Heart right ventricle (tissue), 16 donors: Measurements from ENCODE around the gene FAM216B. TPM values are rescaled to one million over a fixed set of nuclear protein-coding genes. Genes with fewer than 3 reads are reported as not detected.

ENCODE experiments used
- ATAC-seq, 8 donors: fragments of 200-7000 bp; cut with Tn5 transposase; one replicate each; pipeline ENCODE4 v1.9.1; 2020; ENCODE audit warnings: mild to moderate bottlenecking in 8 of 8, moderate library complexity in 8 of 8, moderate number of reproducible peaks in 1 of 8
- DNase-seq, 2 donors: peaks; one replicate each; pipeline ENCODE4 v3.0.0-alpha.2; 2020
- H3K27ac ChIP-seq, 10 donors: fragments of 200-600 bp; sonication (generic) in 2 of 10; one replicate each; pipeline versions ENCODE4 v1.5.0 to v1.8.0; 2020 to 2022; ENCODE audit warnings: mild to moderate bottlenecking in 3 of 10
- H3K27me3 ChIP-seq, 7 donors: fragments of 200-600 bp; one replicate each; pipeline ENCODE4 v1.8.0; 2021 to 2022; ENCODE audit warnings: mild to moderate bottlenecking in 2 of 7
- H3K36me3 ChIP-seq, 9 donors: fragments of 200-600 bp; sonication (generic) in 1 of 9; one replicate each; pipeline versions ENCODE4 v1.5.0 to v1.8.0; 2020 to 2022; ENCODE audit warnings: mild to moderate bottlenecking in 2 of 9
- H3K4me1 ChIP-seq, 9 donors: fragments of 200-600 bp; sonication (generic) in 1 of 9; one replicate each; pipeline versions ENCODE4 v1.5.0 to v1.8.0; 2020 to 2022; ENCODE audit warnings: mild to moderate bottlenecking in 4 of 9
- H3K4me3 ChIP-seq, 10 donors: fragments of 200-600 bp; sonication (generic) in 2 of 10; one replicate each; pipeline versions ENCODE4 v1.5.0 to v1.8.0; 2020 to 2022; ENCODE audit warnings: mild to moderate bottlenecking in 7 of 10, moderate library complexity in 2 of 10
- H3K9me3 ChIP-seq, 11 donors: fragments of 200-600 bp in 10 of 11; sonication (generic) in 2 of 11; one replicate each; pipeline versions ENCODE4 v1.5.0 to v1.8.0; 2013 to 2022; ENCODE audit warnings: mild to moderate bottlenecking in 2 of 11, control low read depth in 1 of 11, moderate library complexity in 1 of 11
- WGBS, 2 donors: extraction: QIAGEN DNeasy Blood & Tissue Kit; methylation state at CpG; one replicate each; pipeline ENCODE4 v1.1.7; 2013; ENCODE audit warnings: inconsistent platforms in 1 of 2; 5-methylcytosine and 5-hydroxymethylcytosine counted together
- intact Hi-C, 10 donors: fragments of 100-400 bp; cut with DNase I; formaldehyde crosslinking; loops; one replicate each; pipeline versions ENCODE4 v1.11.1 to v1.14.2; 2022
- polyA plus RNA-seq, 2 donors: library from polyadenylated mRNA; stranded (reverse); fragments of 200-250 nt; gene quantifications; one replicate each; pipeline ENCODE4 v1.2.3, GENCODE V29; 2013
- total RNA-seq, 10 donors: library from RNA; stranded (reverse); fragmentation: NEBNext Ultra II Directional in 3 of 10; extraction: Animal tissue kit (Norgen Biotek cat#: 25700) in 3 of 10; gene quantifications; one replicate each; pipeline versions ENCODE4 v1.2.1 to v1.2.4, GENCODE V29; 2021 to 2023
- TF ChIP-seq, protein P1 (sequence below), 9 donors: fragments of 200-600 bp; sonication (generic) in 2 of 9; IDR thresholded peaks; one replicate each; pipeline versions ENCODE4 v1.5.0 to v1.8.0; 2021 to 2022; ENCODE audit warnings: antibody characterized with exemption in 9 of 9, mild to moderate bottlenecking in 5 of 9, moderate library complexity in 1 of 9
- donor health status: Arrhythmogenic right ventricular cardiomyopathy.
- donor health status: ischemic (EF 13 %, LVEDD 7.1; RV severe dilation, severe dysfunction).
- donor health status: healthy with polysubstance abuse.
- donor health status: DM: no; HTN: yes; CAD: no.
- donor health status: DM: no; HTN: no; CAD: no.
- donor health status: ischemic (EF 25% LVEDD 6.9; RV normal size, moderate dysfunction).
- donor health status: ischemic (EF 25% LVEDD 5.7; RV mildly dilated, moderate dysfunction).
- donor health status: healthy.
- donor health status: DM: yes; HTN: yes; CAD: no.
- donor health status: Ischemic cardiomyopathy.
- donor health status: ischemic (EF 35%, LVEDD 5.7; RV mildly dilated, moderate dysfunction).
- donor health status: nonischemic (EF 11% LVEDD 7.7; RV severe dilation, severe dysfunction).
- donor health status: DM: yes; HTN: yes; CAD: no.
- donor health status: PGD.
- donor health status: ischemic (EF 29% LVEDD 5.4; RV normal size, mild dysfunction).
- donor health status: nonischemic (EF 23%, LVEDD 6.1; RV moderate dilation, normal function).

Gene FAM216B
- total and polyA plus RNA-seq, 12 donors, result 0.12 to 4.0 (median 0.57) TPM

DNA sequence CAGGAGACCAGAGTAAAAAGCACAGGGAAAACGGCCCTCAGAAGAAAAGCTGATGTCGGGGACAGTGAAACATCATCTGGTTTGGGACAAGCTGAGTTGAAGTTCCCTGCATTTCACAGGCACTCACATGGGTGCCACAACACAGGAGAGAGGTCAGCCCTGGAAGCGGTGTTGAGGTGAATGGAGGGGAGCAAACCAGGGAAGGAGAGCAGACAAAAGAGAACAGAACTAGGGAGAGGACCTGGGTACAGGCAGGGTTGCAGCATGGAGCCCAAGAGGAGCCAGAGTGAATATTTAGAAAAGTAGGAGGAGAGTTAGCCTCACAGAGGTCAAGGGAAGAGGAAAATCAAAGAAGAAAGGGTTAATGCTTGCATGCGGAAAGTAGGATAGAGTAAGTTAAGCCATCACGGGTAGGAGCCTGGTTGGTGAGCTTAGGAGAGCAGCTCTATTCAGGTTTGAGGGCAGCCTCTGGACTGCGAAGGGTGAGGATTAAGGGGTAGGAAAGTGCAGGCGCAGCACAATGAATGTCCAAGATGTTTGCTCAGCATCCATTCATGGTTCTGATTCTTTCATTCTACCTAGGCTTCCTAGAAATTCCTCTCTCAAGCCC is 15.5 kb downstream of the FAM216B start:
- no peak overlapping the region for H3K27ac ChIP-seq
- no peak overlapping the region for H3K4me3 ChIP-seq
- intact Hi-C loops, result no loop called here
- no peaks in the 10 kb centered on the region for H3K27me3 ChIP-seq
- H3K9me3 ChIP-seq, result no peaks in the 10 kb centered on the region
- no peaks in the 10 kb centered on the region for H3K4me1 ChIP-seq
- no peaks in the 10 kb centered on the region for H3K36me3 ChIP-seq
- WGBS, 2 donors, result 76 to 82% methylated on average over 7 of the region's 7 CpGs
- no peak for ATAC-seq
- DNase-seq, result no peak
- TF ChIP-seq, protein P1, sequence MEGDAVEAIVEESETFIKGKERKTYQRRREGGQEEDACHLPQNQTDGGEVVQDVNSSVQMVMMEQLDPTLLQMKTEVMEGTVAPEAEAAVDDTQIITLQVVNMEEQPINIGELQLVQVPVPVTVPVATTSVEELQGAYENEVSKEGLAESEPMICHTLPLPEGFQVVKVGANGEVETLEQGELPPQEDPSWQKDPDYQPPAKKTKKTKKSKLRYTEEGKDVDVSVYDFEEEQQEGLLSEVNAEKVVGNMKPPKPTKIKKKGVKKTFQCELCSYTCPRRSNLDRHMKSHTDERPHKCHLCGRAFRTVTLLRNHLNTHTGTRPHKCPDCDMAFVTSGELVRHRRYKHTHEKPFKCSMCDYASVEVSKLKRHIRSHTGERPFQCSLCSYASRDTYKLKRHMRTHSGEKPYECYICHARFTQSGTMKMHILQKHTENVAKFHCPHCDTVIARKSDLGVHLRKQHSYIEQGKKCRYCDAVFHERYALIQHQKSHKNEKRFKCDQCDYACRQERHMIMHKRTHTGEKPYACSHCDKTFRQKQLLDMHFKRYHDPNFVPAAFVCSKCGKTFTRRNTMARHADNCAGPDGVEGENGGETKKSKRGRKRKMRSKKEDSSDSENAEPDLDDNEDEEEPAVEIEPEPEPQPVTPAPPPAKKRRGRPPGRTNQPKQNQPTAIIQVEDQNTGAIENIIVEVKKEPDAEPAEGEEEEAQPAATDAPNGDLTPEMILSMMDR (IDR thresholded peaks at IDR 0.05), result no peak

DNA sequence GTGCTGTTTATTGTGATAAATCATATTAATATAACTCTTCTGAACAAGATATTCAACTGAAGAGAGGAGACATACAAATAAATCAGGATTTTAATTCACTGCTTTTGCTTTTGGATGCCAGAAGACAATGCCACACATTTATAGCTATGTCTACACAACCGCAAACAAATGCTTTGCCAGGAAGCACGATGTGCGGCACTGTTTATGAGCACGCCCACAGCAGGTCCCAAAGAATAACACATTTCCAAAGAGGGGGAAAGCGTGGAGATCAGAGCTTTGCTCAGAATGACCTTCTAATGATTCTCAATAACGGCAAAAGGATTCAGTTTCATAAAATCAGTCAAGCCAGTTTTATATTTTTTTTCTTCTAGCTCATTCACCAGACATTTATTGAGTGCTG is 16.7 kb downstream of the FAM216B start:
- Histone ChIP-seq H3K27ac (no peak overlapping the region), H3K36me3 (no peaks in the 10 kb centered on the region), H3K4me3 (no peak overlapping the region), H3K4me1 (no peaks in the 10 kb centered on the region), H3K9me3 (no peaks in the 10 kb centered on the region), H3K27me3 (no peaks in the 10 kb centered on the region)
- WGBS, 2 donors, result 68 to 77% methylated on average over 6 of the region's 6 CpGs
- ATAC-seq (no peak), DNase-seq (no peak)
- intact Hi-C loops, result no loop called here
- TF ChIP-seq, protein P1 (IDR thresholded peaks at IDR 0.05), result no peak

DNA sequence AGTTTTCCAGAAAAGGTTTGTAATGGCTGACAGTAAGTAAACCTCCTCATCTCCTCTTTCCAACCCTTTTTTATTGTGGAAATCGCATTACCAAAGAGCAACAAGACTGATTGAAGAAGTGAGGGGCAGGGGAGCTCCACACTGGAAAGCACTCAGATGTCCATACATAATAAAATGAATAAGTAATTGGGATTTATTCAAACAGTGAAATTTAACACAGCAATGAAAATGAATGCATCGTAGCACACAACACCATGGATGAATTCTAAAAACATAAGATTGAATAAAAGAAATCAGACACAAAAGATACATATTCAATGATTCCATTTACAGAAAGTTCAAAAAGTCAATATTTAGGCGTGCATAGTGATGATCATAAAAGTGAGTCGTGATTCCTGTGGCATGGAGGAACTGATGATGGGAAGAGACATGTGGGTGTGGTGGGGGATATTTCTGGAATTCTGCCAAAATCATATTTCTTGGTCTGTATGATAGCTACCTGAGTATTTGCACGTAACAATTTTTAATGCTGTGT is 18.8 kb downstream of the FAM216B start:
- Histone ChIP-seq H3K9me3 (no peaks in the 10 kb centered on the region), H3K36me3 (no peaks in the 10 kb centered on the region), H3K4me3 (no peak overlapping the region), H3K27ac (no peak overlapping the region), H3K4me1 (no peaks in the 10 kb centered on the region), H3K27me3 (no peaks in the 10 kb centered on the region)
- 61 to 72% methylated on average over 5 of the region's 5 CpGs for WGBS, 2 donors
- ATAC-seq (no peak), DNase-seq (no peak)
- TF ChIP-seq, protein P1 (IDR thresholded peaks at IDR 0.05), result no peak
- intact Hi-C loops, result loop anchor here in 1 of 10 donors (10.0 kb wide), 1 partner anchor 115 kb away; no protein-coding TSS in a partner anchor

DNA sequence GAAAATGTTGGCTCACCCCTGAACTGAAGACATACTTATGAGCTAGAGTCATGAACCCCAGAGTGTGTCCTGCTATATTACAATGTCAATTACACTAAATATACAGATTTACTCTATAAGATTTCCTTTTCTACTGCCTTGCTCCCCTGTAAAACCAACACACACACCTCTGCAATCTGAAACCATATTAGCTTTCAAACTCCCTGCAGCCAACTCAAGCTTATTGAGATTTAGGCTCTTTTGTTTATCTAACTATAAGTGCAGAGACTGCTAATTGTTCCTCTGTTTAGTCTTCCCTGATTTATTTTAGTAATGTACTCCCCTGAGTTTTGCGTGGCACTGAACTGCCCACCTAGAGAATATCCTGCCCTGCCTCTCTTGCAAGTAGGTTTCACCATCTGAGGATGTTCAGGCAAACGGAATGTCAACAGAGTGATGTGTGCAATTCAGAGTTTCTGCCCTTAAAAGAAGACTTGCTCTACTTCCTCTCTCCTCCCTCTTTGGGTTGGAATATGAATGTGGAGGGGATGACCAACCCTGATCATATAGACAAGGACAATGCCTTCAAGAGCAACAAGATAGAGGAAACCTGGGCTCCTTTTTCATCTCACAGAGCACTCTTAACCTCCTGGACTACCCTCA is 22.3 kb downstream of the FAM216B start:
- no peaks in the 10 kb centered on the region for H3K4me1 ChIP-seq
- 75 to 82% methylated on average over 2 of the region's 2 CpGs for WGBS, 2 donors
- intact Hi-C loops, result loop anchor here in 1 of 10 donors (10.0 kb wide), 1 partner anchor 119 kb away; no protein-coding TSS in a partner anchor
- ATAC-seq (no peak), DNase-seq (no peak)
- TF ChIP-seq, protein P1 (IDR thresholded peaks at IDR 0.05), result no peak
- no peaks in the 10 kb centered on the region for H3K9me3 ChIP-seq
- no peak overlapping the region for H3K27ac ChIP-seq
- no peak overlapping the region for H3K4me3 ChIP-seq
- no peaks in the 10 kb centered on the region for H3K27me3 ChIP-seq
- no peaks in the 10 kb centered on the region for H3K36me3 ChIP-seq
